Measurements from ENCODE around the gene RBSN. TPM values are rescaled to one million over a fixed set of nuclear protein-coding genes. Genes with fewer than 3 reads are reported as not detected.

Gene RBSN
- total and polyA plus RNA-seq, 2 of the 4 experiments (the other 2 are of a cell fraction) = 8.7 to 33.7 TPM

DNA sequence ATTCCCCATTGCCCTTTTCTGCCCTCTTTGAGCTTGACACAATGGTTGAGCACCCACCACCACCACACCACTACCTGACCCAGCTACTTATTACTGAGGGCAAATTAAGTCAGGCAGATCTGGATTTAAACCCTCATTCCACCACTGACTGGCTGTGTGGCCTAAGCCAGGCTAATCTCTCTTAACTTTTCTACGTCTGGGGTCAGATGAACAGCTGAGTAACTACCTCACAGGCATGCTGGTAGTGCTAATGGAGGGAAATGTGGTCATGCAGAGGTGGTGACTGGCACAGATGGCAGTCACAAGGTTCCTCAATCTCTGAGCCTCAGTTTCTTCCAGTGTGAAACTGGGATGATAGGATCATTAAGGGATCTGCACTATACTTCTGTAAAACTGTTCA is 29.5 kb downstream of the RBSN start:
- intact Hi-C loops (cut with micrococcal nuclease) (no loop called here), in situ Hi-C loops (cut with MboI; ENCODE audit: low sequenced_read_pairs) (no loop called here), dilution Hi-C loops (cut with HindIII; ENCODE audit: low sequenced_read_pairs, unreplicated experiment) (no loop called here)
- no peaks in the 10 kb centered on the region for H3K9me3 ChIP-seq (ENCODE audit: control insufficient read depth, insufficient read depth, low read length)
- no peak overlapping the region for H3K4me3 ChIP-seq (ENCODE audit: insufficient read depth, low read depth, low read length)
- H4K8ac ChIP-seq (ENCODE audit: low read depth in 2 of 2, low read length in 2 of 2) = no peak overlapping the region
- H3K79me1 ChIP-seq (ENCODE audit: low read depth in 1 of 2, low read length in 2 of 2) = peaks cover 5 to 8% of the 10 kb centered on the region in 2 experiments; a peak in 2 of 4 replicates
- H2BK5ac ChIP-seq (ENCODE audit: low read depth, low read length, poor library complexity, severe bottlenecking) = no peak overlapping the region
- no peaks in the 10 kb centered on the region for H3K27me3 ChIP-seq (ENCODE audit: control insufficient read depth, insufficient read depth, low read length)
- no peak overlapping the region for H3K9ac ChIP-seq (ENCODE audit: low read depth, low read length)
- no TSS peak for BruUV-seq (replicated peaks)
- H2BK15ac ChIP-seq (ENCODE audit: low read depth, low read length) = no peak overlapping the region
- H2AFZ ChIP-seq (replicated peaks; ENCODE audit: low read length, poor library complexity) = no peak overlapping the region
- H3K18ac ChIP-seq (ENCODE audit: low read depth, low read length) = no peak overlapping the region
- no peaks in the 10 kb centered on the region for H3K9me1 ChIP-seq (ENCODE audit: insufficient read depth, low read length)
- H3K23ac ChIP-seq (ENCODE audit: low read depth, low read length) = no peak overlapping the region
- H3K14ac ChIP-seq (replicated peaks; ENCODE audit: low read depth, low read length) = no peak overlapping the region
- WGBS, 2 experiments (ENCODE audit: extremely low coverage in 2 of 2, insufficient read length in 1 of 2) = no CpG with 5 or more reads among the region's 1 CpG
- H4K5ac ChIP-seq (ENCODE audit: low read depth, low read length) = no peak overlapping the region
- no peak overlapping the region for H2BK120ac ChIP-seq (ENCODE audit: low read depth, low read length)
- H2AK5ac ChIP-seq (ENCODE audit: low read depth, low read length) = no peak overlapping the region
- H4K91ac ChIP-seq (ENCODE audit: insufficient read depth, low read depth, low read length) = no peak overlapping the region
- no peak overlapping the region for H3K4ac ChIP-seq (ENCODE audit: low read depth, low read length)
- H2BK20ac ChIP-seq (ENCODE audit: low read depth, low read length) = no peak overlapping the region
- ChIA-PET POLR2A (ENCODE audit: unreplicated experiment) (no interaction called here), CTCF (no interaction called here)
- no peaks in the 10 kb centered on the region for H4K20me1 ChIP-seq (ENCODE audit: insufficient read depth, low read length)
- DNase-seq = no peak
- H3K56ac ChIP-seq (ENCODE audit: extremely low read depth, insufficient read depth, low read length) = no peak overlapping the region
- no peak overlapping the region for H2AK9ac ChIP-seq (replicated peaks; ENCODE audit: low read depth, low read length, poor library complexity)
- no peak overlapping the region for H3K27ac ChIP-seq (ENCODE audit: insufficient read depth, low read length)
- TF ChIP-seq FOS (IDR thresholded peaks at IDR 0.05; ENCODE audit: low read depth, low read length) = no peak
- TF ChIP-seq RFX5 (IDR thresholded peaks at IDR 0.05; ENCODE audit: low read depth, low read length) = no peak
- TF ChIP-seq BHLHE40 (IDR thresholded peaks at IDR 0.05; ENCODE audit: low read depth, low read length) = no peak
- H3K36me3 ChIP-seq (ENCODE audit: control insufficient read depth, insufficient read depth, low read length) = peaks cover 22% of the 10 kb centered on the region
- no peak overlapping the region for H3K4me2 ChIP-seq (ENCODE audit: low read depth, low read length)
- no peaks in the 10 kb centered on the region for H3K4me1 ChIP-seq (ENCODE audit: control insufficient read depth, insufficient read depth, low read length)
- no peak for ATAC-seq (ENCODE audit: low read depth)

Data from IMR-90 (cell line).